ENCODE measurements around the gene MARCHF2. TPM values are rescaled to one million over a fixed set of nuclear protein-coding genes. Genes with fewer than 3 reads are reported as not detected.

MARCHF2 gene
- total RNA-seq, 1 experiment from 2014 or later, result 20.2 TPM

DNA sequence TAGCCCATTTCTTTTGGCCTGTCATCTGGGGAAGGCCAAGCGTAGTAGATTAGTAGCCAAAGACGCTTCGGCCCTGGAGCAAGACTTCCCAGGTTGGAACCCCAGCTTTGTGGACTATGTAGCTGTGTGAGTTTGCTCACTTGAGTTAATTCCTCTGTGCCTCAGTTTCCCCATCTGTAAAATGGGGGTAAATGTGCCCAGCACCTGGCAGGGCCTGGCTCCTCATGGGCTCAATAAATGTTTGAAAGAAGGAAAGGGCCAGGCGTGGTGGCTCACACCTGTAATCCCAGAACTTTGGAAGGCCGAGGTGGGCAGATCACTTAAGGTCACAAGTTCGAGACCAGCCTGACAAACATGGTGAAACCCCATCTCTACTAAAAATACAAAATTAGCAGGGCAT is 16.7 kb downstream of the MARCHF2 start:
- Mint-ChIP-seq H3K9me3 (no peaks in the 10 kb centered on the region), H3K36me3 (0 out of 2 replicates have a peak, but pooled peaks cover 3% of the 10 kb centered on the region), H3K27ac (no peak overlapping the region), H3K4me3 (no peak overlapping the region), H3K4me1 (no peaks in the 10 kb centered on the region), H3K27me3 (ENCODE audit: low read depth) (no peaks in the 10 kb centered on the region)
- POLR2A ChIA-PET, result interaction anchor here (0.7 kb wide), 1 partner anchor 28 kb away, joined by 4 read pairs; no protein-coding TSS in a partner anchor
- CTCF ChIA-PET, result interaction anchor here (1.2 kb wide), 1 partner anchor 17 kb away, joined by 4 read pairs; the partner anchor contains the start of gene MARCHF2
- ATAC-seq (no peak), DNase-seq (ENCODE audit: low spot score) (no peak)
- TF ChIP-seq, protein P1, sequence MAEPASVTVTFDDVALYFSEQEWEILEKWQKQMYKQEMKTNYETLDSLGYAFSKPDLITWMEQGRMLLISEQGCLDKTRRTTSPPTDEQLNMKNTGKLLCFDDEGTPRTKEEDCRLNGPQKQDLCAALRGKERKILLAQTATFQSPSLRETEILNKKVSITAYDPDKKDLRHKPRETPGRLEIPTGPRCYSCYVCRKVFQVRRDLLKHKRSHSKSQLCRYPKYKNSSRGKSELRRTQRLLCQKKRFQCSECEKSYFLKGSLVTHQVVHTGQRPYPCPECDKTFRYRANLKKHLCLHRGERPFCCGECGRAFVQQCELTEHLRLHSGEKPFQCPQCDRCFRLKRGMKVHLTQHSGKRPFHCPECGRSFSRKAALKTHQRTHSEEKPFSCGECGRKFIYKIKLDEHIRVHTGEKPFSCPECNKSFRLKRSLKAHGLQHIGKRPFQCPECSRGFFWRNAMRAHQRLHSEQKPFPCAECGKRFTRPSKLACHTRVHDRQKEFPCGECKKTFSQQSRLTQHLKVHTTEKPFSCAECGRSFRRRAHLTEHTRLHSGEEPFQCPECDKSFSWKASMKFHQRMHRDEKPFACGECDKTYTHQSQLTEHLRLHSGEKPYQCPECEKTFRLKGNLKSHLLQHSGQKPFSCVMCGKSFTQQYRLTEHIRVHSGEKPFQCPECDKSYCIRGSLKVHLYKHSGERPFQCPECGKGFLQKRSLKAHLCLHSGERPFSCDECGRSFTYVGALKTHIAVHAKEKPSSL (CRISPR knock-in tag; conservative IDR thresholded peaks at IDR 0.05), result no peak
- no peak for TF ChIP-seq CREB1 (CRISPR knock-in tag; IDR thresholded peaks at IDR 0.05)
- no peak for TF ChIP-seq HMGA2 (CRISPR knock-in tag; IDR thresholded peaks at IDR 0.05)
- no peak for TF ChIP-seq MXD4 (CRISPR knock-in tag; IDR thresholded peaks at IDR 0.05; ENCODE audit: borderline replicate concordance)
- TF ChIP-seq, protein P2, sequence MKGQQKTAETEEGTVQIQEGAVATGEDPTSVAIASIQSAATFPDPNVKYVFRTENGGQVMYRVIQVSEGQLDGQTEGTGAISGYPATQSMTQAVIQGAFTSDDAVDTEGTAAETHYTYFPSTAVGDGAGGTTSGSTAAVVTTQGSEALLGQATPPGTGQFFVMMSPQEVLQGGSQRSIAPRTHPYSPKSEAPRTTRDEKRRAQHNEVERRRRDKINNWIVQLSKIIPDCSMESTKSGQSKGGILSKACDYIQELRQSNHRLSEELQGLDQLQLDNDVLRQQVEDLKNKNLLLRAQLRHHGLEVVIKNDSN (CRISPR knock-in tag; IDR thresholded peaks at IDR 0.05), result no peak
- TF ChIP-seq ZNF416 (CRISPR knock-in tag; IDR thresholded peaks at IDR 0.05), result no peak
- TF ChIP-seq ESRRA (CRISPR knock-in tag; IDR thresholded peaks at IDR 0.05; ENCODE audit: borderline replicate concordance), result no peak
- TF ChIP-seq ZNF317 (CRISPR knock-in tag; IDR thresholded peaks at IDR 0.05; ENCODE audit: borderline replicate concordance, low read depth), result no peak
- TF ChIP-seq SOX15 (CRISPR knock-in tag; IDR thresholded peaks at IDR 0.05), result no peak
- TF ChIP-seq, protein P3, sequence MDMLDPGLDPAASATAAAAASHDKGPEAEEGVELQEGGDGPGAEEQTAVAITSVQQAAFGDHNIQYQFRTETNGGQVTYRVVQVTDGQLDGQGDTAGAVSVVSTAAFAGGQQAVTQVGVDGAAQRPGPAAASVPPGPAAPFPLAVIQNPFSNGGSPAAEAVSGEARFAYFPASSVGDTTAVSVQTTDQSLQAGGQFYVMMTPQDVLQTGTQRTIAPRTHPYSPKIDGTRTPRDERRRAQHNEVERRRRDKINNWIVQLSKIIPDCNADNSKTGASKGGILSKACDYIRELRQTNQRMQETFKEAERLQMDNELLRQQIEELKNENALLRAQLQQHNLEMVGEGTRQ (CRISPR knock-in tag; IDR thresholded peaks at IDR 0.05), result no peak

DNA sequence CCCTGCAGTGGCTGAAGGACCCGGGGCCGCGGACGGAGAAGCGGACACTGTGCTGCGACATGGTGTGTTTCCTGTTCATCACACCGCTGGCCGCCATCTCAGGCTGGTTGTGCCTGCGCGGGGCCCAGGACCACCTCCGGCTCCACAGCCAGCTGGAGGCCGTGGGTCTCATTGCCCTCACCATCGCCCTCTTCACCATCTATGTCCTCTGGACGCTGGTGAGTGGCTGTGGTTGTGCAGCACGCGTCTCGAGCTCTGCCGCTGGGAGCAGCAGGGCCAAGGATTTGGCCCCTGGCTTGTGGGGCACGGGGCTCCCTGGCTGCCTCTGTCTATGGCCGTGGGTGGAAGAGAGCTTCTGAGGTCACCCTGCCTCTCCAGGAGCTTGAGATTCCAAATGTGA is 17.5 kb downstream of the MARCHF2 start:
- POLR2A ChIA-PET, result no interaction called here
- Mint-ChIP-seq H3K9me3 (no peaks in the 10 kb centered on the region), H3K4me3 (no peak overlapping the region), H3K36me3 (0 out of 2 replicates have a peak, but pooled peaks cover 5% of the 10 kb centered on the region), H3K27me3 (ENCODE audit: low read depth) (no peaks in the 10 kb centered on the region), H3K27ac (peak overlapping the region; percentile 48; the same call in 1 of the 2 replicates), H3K4me1 (no peaks in the 10 kb centered on the region)
- DNase-seq (ENCODE audit: low spot score) (no peak), ATAC-seq (no peak)
- TF ChIP-seq, protein P4, sequence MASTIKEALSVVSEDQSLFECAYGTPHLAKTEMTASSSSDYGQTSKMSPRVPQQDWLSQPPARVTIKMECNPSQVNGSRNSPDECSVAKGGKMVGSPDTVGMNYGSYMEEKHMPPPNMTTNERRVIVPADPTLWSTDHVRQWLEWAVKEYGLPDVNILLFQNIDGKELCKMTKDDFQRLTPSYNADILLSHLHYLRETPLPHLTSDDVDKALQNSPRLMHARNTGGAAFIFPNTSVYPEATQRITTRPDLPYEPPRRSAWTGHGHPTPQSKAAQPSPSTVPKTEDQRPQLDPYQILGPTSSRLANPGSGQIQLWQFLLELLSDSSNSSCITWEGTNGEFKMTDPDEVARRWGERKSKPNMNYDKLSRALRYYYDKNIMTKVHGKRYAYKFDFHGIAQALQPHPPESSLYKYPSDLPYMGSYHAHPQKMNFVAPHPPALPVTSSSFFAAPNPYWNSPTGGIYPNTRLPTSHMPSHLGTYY (CRISPR knock-in tag; IDR thresholded peaks at IDR 0.05), result no peak
- TF ChIP-seq TCF7 (CRISPR knock-in tag; IDR thresholded peaks at IDR 0.05; ENCODE audit: low read depth) (no peak), TP53 (CRISPR knock-in tag; IDR thresholded peaks at IDR 0.05) (no peak), ZNF263 (CRISPR knock-in tag; IDR thresholded peaks at IDR 0.05; ENCODE audit: low read depth) (no peak), ELF4 (CRISPR knock-in tag; IDR thresholded peaks at IDR 0.05; ENCODE audit: low read depth) (no peak), SP1 (CRISPR knock-in tag; conservative IDR thresholded peaks at IDR 0.05) (no peak), ZNF671 (CRISPR knock-in tag; IDR thresholded peaks at IDR 0.05) (no peak)
- TF ChIP-seq, protein P5, sequence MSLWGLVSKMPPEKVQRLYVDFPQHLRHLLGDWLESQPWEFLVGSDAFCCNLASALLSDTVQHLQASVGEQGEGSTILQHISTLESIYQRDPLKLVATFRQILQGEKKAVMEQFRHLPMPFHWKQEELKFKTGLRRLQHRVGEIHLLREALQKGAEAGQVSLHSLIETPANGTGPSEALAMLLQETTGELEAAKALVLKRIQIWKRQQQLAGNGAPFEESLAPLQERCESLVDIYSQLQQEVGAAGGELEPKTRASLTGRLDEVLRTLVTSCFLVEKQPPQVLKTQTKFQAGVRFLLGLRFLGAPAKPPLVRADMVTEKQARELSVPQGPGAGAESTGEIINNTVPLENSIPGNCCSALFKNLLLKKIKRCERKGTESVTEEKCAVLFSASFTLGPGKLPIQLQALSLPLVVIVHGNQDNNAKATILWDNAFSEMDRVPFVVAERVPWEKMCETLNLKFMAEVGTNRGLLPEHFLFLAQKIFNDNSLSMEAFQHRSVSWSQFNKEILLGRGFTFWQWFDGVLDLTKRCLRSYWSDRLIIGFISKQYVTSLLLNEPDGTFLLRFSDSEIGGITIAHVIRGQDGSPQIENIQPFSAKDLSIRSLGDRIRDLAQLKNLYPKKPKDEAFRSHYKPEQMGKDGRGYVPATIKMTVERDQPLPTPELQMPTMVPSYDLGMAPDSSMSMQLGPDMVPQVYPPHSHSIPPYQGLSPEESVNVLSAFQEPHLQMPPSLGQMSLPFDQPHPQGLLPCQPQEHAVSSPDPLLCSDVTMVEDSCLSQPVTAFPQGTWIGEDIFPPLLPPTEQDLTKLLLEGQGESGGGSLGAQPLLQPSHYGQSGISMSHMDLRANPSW (CRISPR knock-in tag; conservative IDR thresholded peaks at IDR 0.05; ENCODE audit: low read depth), result no peak
- TF ChIP-seq, protein P6, sequence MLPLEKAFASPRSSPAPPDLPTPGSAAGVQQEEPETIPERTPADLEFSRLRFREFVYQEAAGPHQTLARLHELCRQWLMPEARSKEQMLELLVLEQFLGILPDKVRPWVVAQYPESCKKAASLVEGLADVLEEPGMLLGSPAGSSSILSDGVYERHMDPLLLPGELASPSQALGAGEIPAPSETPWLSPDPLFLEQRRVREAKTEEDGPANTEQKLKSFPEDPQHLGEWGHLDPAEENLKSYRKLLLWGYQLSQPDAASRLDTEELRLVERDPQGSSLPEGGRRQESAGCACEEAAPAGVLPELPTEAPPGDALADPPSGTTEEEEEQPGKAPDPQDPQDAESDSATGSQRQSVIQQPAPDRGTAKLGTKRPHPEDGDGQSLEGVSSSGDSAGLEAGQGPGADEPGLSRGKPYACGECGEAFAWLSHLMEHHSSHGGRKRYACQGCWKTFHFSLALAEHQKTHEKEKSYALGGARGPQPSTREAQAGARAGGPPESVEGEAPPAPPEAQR (CRISPR knock-in tag; IDR thresholded peaks at IDR 0.05), result no peak
- CTCF ChIA-PET, result interaction anchor here (1.0 to 1.5 kb wide), 2 partner anchors 16 to 17 kb away, joined by 3 to 4 read pairs; partner anchors contain the start of gene MARCHF2

Data from WTC11 (cell line).